Stimulated activated CD4-positive, alpha-beta T cell treated with anti-CD3 and anti-CD28 coated beads, Interleukin-4, amount 100 ng/mL, for 4 hours (primary cell): ENCODE measurements around the gene INAFM1.

ENCODE experiments used
- DNase-seq, 2 experiments: peaks; one replicate each; pipeline ENCODE4 v3.0.0-alpha.2; 2020

INAFM1 gene

DNA sequence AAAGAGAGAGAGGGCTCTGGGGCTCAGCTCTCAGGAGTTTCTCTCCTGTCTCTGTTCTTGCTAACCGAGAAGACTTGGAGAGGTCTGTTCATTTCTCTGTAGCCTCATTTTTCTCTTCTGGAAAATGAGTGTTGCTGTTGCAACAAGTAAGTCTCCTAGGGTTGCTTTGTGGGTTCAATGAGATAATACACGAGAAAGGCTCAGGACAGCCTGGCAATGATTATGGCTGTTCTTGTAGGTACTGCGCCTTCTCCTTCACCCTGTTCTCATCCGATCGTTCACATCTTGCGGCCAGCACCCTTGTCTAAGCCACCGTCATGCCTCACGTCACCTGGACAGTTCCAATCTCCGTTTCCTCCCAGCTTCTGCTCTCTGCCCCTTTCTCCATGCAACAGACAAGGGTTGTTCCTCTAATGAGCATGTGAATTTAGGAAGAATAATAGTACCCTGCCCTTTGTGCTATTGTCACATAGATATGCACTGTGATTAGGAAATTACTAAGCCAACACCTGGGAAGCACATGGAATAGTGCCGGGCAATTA lies 39.1 kb downstream of the INAFM1 start:
- DNase-seq, result no peak

DNA sequence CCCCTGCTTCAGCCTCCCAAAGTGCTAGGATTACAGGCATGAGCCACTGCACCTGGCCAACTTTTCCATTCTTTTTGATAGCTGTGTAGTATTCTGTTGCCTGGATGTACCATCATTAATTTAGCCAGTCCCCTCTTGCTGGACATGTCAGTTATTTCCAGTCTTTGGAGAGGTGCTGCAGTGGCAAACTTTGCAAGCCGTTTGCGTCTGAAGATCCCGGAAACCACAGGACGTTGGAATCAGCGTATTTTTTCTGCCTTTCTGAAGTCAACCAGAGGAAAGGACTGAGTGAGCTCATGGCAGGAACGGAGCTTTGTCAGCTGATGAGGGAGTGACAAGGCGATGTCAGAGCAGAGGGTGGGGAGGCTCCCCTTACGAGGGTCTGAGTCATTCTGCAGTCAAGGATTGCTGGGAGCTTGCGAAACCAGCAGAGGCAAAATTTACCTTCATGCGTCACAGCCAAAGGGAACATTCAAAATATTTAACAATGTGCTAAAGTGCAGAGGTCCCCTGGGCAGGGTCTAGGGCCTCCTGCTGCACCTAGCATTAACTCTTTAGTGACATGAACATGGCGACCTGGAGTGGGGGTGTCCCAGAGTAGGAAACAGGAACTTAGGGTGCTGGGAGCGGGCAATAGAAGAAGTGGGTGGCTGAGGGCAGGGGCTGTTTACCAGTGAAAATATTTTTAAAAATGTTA lies 40.6 kb downstream of the INAFM1 start:
- DNase-seq, result peak in 1 of 2 experiments; percentile 40

DNA sequence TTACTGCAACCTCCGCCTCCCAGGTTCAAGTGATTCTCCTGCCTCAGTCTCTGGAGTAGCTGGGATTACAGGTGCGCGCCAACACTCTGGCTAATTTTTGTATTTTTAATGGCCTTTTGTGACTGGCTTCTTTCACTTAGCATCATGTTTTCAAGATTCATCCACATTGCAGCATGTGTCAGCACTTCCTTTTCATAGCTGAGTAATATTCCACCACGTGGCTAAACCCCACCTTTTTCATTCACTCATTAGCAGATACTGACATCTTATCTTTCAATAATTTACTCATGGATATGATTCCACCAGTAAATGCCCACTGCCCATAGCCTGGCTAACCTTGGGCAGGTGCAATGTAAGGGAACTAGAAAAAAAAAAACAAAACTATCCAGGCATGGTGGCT lies 41.8 kb downstream of the INAFM1 start:
- DNase-seq, result no peak

DNA sequence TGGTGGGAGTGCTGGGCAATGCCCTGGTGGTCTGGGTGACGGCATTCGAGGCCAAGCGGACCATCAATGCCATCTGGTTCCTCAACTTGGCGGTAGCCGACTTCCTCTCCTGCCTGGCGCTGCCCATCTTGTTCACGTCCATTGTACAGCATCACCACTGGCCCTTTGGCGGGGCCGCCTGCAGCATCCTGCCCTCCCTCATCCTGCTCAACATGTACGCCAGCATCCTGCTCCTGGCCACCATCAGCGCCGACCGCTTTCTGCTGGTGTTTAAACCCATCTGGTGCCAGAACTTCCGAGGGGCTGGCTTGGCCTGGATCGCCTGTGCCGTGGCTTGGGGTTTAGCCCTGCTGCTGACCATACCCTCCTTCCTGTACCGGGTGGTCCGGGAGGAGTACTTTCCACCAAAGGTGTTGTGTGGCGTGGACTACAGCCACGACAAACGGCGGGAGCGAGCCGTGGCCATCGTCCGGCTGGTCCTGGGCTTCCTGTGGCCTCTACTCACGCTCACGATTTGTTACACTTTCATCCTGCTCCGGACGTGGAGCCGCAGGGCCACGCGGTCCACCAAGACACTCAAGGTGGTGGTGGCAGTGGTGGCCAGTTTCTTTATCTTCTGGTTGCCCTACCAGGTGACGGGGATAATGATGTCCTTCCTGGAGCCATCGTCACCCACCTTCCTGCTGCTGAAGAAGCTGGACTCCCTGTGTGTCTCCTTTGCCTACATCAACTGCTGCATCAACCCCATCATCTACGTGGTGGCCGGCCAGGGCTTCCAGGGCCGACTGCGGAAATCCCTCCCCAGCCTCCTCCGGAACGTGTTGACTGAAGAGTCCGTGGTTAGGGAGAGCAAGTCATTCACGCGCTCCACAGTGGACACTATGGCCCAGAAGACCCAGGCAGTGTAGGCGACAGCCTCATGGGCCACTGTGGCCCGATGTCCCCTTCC lies 45.5 kb downstream of the INAFM1 start:
- DNase-seq, result no peak

DNA sequence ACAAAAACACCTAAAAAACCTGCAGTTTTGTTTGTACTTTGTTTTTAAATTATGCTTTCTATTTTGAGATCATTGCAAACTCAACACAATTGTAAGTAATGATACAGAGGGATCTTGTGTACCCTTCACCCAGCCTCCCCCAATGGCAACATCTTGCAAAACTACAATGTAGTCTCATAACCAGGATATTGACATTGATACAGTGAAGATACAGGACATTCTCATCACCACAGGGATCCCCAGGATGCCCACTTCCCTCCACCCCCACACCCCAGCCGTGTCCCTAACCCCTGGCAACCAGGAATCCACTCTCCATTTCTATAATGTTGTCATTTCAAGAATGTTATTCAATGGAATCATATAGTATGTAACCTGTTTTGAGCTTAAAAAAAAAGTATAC lies 46.9 kb downstream of the INAFM1 start:
- DNase-seq, result no peak

DNA sequence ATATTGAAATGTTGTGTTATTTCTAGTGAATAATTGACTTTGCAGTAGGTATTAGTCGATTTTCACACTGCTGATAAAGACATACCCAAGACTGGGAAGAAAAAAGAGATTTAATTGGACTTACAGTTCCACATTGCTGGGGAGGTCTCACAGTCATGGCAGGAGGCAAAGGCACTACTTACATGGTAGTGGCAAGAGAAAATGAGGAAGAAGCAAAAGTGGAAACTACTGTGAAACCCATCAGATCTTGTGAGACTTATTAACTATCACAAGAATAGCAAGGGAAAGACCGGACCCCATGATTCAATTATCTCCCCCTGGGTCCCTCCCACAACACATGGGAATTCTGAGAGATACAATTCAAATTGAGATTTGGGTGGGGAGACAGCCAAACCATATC lies 47.4 kb downstream of the INAFM1 start:
- DNase-seq, result no peak

DNA sequence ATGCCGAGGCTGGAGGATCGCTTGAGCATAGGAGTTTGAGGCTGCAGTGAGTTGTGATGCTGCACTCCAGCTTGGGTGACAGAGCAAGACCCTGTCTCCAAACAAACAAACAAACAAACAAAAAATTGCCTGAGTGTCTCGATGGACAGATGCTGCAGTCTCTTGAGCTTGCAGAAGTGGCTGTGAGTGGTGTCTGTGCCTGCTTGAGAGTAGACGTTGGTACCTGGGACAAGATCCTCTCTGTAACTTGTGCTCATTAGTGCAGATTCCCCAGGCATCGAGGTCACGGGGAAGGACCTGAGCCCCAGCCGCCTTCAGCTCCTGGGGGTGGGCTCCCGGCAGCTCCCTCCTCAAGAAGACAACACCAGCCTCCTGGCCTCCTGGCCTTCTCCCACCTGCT lies 48.7 kb downstream of the INAFM1 start:
- DNase-seq, result no peak

DNA sequence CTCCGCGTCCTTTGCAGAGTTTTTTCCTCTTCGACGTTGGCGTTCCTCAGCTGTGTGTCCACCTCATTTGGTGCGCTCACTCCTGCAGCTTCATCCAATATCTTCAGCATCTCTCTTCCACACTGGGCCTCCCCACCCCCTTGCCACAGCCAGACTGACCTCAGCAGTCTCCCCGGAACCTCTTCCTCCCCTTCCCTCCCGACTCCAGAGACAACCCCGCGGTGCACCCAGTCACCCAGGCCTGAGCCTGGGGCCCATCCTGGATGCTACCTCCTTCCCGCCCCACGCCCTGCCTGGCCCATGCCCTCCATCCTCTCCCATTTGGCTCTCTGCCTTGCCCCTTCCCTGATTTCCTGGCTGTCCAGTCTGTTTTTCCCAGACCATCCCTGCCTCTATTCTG lies 49.2 kb downstream of the INAFM1 start:
- DNase-seq, result no peak

DNA sequence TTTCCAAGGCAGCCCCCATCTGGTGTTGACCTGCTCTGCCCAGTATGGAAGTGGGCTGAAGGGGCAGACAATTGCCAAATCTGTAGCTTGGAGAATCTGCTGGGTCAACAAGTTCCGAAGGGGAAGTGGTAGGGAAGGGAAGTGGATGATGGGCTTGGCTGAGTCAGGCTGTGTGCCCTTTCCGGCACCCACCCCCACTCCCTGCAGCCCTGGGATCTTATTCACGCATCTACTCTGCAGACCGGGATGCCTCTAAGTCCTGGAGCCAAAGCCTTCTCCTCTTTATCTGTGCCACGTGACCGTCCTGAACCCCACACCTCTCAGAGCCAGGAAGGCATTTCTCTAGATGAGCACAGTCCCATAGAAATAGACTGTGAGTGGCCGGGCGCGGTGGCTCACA lies 49.8 kb downstream of the INAFM1 start:
- DNase-seq, result no peak
